UCSD-AML1 (cell line): ENCODE data around the gene UBL7.
"Not testable (repeated sequence)": the region's sequence is repeated elsewhere in the genome, so short reads cannot be mapped to it uniquely, and the experiment has no call there.

ENCODE experiments used
- DNase-seq: peaks from one replicate; lab custom pipeline; 2025; ENCODE audit not compliant: unreplicated experiment; lab: John Stamatoyannopoulos, UW

Gene UBL7

DNA sequence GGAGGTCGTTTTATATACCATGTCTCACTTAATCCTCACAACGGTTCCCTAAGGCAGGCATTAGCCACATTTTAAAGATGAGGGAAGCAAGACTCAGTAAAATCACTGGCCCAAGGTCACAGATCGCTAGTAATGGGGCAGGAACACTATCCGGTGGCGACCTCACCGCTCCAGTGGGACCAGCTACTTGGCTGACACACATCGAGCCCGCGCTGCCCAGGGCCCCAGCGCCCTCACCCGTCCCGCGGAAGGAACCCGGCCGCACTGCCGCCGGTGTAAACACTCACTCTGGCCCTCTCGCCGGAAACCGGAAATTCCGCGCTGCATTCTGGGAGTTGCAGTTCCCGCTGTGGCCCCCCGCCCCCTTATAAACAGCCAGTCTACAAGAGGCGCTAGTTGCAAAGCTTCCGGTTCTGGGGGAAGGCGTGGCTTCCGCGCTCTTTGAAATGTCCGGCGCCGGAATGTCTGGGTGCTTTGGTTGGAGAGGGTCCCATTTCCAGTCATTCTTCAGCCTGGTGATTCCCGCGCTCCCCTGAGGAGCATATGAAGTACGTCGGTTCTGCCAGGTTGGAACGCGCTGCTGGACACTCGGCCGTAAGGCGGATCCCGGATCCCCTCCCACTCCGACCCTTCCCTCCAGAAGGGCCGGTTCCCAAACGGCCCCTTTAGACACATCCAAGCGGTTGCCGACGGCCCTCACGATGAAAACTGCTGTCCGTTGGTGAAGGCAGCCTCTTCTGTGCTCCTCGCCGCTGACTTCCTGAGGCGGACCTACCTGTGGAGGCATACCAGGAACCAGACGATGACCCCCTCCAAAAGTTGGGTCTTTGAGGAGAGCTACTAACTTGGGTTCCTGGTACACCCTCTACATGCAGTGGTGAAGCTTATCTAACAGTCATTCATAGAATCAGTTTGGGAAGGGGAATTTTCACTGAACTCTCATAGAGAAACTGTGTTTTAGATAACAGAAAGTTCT lies at the start of gene UBL7:
Gene UBL7 (minus strand): TSS at position 290 of the 976 bp plus-strand sequence. CDS start 2,293 bp downstream, outside the sequence.
- DNase-seq: peak; percentile 98

DNA sequence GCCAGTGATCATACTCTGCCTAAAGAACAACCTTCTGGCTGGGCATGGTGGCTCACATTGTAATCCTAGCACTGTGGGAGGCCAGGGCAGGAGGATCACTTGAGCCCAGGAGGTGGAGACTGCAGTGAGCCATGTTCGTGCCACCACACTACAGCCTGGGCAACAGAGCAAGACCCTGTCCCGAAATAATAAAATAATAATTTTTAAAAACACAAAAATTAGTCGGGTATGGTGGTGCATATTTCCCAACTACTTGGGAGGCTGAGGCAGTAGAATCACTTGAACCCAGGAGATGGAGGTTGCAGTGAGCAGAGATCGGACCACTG lies 45.5 kb upstream of the UBL7 start:
- DNase-seq: no peak

- no peak for DNase-seq
Measured at GRCh38 chr15:74505837-74506514, 45.0 kb upstream of the UBL7 start.

- DNase-seq: no peak
Measured at GRCh38 chr15:74504836-74505235, 43.9 kb upstream of the UBL7 start.

DNA sequence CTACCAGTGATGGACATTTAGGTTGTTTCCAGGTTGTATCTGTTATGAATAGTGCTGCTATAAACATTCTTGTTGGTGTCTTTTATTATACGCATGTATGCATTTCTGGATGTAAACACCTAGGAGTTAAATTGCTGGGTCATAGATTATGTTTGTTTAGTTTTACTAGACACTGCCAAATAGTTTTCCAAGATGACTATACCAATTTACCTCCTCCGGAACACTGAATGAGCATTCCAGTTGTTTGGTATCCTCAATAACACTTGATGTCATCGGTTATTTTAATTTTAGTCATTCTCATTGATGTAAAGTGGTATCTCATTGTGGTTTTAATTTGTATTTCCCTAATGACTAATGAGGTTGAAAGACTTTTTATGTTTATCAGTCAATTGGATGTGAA lies 43.5 kb upstream of the UBL7 start:
- no peak for DNase-seq

DNA sequence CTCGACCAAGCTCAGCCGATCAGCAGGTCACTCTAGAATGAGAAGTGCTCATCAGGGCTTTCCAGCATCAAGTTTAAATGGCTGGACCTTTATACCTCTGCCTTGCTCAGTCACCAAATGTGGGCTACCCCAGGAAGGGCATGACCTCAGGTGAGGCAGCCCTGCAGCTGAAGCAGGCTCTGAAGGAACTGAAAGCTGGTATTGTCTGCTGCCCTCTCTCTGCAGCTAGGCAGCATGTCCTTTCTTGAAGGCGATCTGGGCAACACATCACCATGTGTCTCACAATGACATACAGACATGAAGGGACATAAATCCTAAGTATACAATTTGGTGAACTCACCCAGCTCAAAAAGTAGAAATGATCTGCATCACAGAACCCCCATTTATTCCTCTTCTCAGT lies 41.3 kb upstream of the UBL7 start:
- no peak for DNase-seq

- DNase-seq: no peak
Measured at GRCh38 chr15:74500401-74500800, 39.4 kb upstream of the UBL7 start.

- no peak for DNase-seq
Measured at GRCh38 chr15:74499366-74499765, 38.4 kb upstream of the UBL7 start.

DNA sequence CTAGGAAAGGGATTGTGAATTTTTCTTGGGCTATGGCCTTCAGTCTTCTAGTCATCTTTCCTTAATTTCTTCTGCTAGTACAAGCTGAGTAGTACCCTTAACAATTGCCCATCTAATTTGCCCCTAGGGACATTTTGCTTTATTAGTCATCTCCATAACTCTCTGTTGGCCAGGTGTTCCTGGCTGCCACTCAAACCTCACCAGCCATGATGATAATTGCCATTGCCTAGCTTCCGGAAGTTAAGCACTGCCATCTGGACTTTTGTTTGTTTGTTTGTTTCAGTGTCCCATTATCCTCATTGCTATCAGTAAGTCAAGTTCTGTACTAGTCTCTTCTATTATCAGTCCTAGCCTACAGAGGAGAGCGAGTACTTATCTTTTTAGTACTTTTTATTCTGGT lies 36.6 kb upstream of the UBL7 start:
- no peak for DNase-seq

GRCh38 chr15:74496648-74497047 lies 35.7 kb upstream of the UBL7 start:
- DNase-seq: no peak

- no peak for DNase-seq
Measured at GRCh38 chr15:74490339-74490689, 29.4 kb upstream of the UBL7 start.

GRCh38 chr15:74489518-74490338 lies 28.8 kb upstream of the UBL7 start:
- peak; percentile 73 for DNase-seq

DNA sequence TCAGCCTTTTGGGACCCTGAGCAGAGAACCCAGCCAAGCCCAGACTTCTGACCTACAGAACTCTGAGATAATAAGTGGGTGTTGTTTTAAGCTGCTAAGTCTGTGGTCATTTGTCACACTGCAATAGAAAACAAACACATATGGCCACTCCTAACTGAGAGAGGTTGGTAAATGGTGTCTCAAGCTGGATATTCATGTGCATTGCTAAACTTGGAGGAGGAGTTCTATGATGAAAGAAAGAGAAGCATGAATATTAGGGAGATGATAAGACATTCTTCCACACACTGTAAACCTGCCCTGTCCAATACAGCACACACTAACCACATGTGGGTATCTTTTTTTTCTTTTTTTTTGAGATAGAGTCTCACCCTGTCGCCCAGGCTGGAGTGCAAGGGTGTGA lies 27.8 kb upstream of the UBL7 start:
- no peak for DNase-seq

- no peak for DNase-seq
Measured at GRCh38 chr15:74482661-74483060, 21.7 kb upstream of the UBL7 start.

- DNase-seq: not testable (repeated sequence)
Measured at GRCh38 chr15:74480364-74480763, 19.4 kb upstream of the UBL7 start.

GRCh38 chr15:74471621-74472020 lies 10.7 kb upstream of the UBL7 start:
- DNase-seq: not testable (repeated sequence)

DNA sequence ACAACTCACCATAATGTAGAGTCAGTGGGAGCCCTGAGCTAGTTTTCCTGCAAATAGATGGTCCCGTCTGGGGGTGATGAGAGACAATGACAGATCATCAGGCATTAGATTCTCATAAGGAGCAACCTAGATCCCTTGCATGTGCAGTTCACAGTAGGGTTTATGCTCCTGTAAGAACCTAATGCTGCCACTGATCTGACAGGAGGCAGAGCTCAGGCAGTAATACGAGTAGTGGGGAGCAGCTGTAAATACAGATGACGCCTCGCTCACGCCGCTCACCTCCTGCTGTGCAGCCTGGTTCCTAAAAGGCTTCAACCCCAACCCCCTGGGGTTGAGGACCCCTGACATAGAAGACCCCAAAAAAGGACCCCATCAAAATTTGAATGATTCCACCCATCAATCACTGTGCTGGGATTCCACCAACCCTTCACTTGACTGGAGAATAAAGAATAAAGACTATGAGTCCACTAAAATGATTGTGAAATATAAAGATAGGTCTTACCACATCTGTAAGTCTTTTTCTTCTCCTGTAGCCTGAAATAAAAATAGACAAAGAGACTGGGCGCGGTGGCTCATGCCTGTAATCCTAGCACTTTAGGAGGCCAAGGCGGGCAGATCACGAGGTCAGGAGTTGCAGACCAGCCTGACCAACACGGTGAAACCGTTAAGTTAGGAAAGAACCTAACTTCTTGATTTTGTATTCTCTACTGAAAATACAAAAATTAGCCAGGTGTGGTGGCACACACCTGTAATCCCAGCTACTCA lies 9.9 kb upstream of the UBL7 start:
- no peak for DNase-seq

GRCh38 chr15:74468341-74469032 lies 7.5 kb upstream of the UBL7 start:
- DNase-seq: no peak

GRCh38 chr15:74466570-74466969 lies 5.6 kb upstream of the UBL7 start:
- DNase-seq: no peak

DNA sequence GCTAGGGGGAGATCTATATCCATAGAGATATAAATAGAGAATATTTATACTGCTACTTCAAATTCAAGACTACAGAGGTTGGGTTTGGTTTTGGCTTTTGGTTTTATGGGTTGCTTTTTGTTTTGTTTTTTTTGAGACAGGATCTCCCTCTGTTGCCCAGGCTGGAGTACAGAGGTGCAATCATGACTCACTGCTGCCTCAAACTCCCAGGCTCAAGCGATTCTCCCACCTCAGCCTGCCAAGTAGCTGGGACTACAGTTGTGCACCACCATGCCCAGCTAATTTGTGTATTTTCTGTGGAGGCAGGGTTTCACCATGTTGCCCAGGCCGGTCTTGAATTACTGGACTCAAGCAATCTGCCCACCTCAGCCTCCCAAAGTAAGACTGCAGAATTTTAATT lies 3.9 kb upstream of the UBL7 start:
- DNase-seq: no peak
